GM12873 (cell line): ENCODE measurements around the gene DCHS1.

Experiments
- TF ChIP-seq, protein P1 (sequence below): IDR thresholded peaks from 2 replicates; pipeline ENCODE4 v1.5.1; 2012; ENCODE audit warnings: low read depth, mild to moderate bottlenecking, moderate library complexity, low read length, control low read depth; ENCODE audit not compliant: insufficient read depth; ENCODE audit errors: missing control alignments

Gene DCHS1

DNA sequence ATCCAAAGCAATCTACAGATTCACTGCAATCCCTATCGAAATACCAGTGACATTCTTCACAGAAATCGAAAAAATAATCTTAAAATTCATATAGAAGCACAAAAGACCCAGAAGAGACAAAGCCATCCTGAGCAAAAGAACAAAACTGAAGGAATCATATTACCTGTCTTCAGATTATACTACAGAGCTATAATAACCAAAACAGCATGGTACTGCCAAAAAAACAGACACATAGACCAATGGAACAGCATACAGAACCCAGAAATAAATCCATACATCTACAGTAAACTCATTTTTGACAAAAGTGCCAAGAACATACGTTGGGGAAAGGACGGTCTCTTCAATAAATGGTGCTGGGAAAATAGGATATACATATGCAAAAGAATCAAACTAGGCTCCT, 71.1 kb downstream of the DCHS1 start:
- TF ChIP-seq, protein P1, sequence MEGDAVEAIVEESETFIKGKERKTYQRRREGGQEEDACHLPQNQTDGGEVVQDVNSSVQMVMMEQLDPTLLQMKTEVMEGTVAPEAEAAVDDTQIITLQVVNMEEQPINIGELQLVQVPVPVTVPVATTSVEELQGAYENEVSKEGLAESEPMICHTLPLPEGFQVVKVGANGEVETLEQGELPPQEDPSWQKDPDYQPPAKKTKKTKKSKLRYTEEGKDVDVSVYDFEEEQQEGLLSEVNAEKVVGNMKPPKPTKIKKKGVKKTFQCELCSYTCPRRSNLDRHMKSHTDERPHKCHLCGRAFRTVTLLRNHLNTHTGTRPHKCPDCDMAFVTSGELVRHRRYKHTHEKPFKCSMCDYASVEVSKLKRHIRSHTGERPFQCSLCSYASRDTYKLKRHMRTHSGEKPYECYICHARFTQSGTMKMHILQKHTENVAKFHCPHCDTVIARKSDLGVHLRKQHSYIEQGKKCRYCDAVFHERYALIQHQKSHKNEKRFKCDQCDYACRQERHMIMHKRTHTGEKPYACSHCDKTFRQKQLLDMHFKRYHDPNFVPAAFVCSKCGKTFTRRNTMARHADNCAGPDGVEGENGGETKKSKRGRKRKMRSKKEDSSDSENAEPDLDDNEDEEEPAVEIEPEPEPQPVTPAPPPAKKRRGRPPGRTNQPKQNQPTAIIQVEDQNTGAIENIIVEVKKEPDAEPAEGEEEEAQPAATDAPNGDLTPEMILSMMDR, result no peak

DNA sequence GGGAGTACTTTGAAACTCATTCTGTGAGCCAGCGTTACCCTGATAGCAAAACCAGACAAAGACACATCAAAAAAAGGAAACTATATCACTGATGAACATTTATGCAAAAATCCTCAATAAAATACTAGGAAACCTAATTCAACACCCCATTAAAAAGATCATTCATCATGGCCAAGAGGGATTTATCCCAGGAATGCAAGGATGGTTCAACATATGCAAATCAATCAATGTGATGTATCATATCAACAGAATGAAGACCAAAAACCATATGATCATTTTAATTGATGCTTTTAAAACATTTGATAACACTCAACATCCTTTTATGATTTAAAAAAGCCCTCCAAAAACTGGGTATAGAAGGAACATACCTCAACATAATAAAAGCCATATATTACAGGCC, 72.0 kb downstream of the DCHS1 start:
- TF ChIP-seq, protein P1, result no peak

DNA sequence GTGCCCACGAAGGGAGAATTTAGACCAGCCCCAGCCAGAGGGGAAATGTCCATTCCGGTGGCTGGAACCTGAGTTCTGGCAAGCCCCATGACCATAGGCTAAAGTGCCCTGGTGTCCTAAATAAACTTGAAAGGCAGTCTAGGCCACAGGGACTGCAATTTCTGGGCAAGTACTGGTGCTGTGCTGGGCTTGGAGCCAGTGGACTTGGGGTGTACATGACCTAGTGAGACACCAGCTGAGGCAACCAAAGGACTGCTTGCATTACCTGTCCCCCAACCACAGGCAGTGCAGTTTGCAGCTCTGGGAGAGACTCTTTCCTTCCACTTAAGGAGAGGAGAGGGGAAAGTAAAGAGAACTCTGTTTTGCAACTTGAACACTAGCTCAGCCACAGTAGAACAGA, 75.9 kb downstream of the DCHS1 start:
- TF ChIP-seq, protein P1, result no peak

DNA sequence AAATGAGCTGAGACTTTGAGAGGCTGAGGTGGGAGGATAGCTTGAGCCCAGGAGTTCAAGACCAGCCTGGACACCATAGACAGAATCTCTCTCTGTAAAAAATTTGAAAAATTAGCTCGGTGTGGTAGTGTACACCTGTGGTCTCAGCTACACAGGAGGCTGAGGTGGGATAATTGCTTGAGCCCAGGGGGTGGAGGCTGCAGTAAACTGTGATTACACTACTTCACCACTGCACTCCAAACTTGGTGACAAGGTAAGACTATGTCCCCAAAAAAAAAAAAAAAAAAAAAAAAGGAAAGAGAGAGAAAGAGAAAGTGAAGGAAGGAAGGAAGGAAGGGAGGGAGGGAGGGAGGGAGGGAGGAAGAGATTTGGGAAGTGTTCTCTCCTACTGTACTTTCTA, 77.5 kb downstream of the DCHS1 start:
- TF ChIP-seq, protein P1, result no peak

DNA sequence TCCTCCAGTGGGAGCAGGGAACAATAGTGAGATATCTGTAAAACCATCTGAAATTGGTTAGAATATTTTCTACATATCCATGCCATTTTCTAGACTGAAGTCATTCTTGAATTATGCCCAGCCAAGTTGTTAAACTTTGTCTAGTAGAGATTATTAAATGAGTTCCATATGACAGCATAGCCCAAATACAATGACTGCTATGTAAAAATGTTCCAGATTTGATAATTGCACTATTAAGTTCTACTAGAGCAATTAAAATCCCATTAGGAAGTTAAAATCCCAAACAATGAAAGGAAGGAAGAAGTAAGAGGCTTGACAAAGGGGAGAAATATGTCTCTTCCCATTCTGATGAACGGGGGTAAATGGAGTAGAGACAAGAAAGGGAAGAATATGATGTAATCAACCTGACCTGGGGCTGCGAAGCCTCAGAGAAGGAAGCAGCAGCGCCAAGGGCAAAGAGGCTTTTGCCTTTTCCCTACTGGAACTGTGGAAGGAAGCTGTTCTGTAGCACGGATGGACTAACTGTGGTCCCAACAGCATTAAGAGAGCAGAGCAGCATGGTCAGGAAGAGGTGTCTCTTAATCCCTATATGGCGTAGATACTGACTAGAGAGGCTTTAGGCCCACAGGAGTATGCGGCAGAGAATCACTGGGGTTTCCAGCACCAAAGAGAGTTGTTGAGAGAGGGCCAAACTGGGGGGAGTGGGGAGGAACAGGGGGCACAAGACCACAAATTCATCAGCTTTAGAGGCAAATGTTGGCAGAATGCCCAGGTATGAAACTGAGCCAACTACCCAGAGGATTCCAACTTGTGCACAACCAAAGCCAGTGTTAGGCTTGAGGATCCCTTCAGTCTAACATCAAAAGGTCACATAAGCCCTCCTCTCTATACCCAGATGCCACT, 78.9 kb downstream of the DCHS1 start:
- TF ChIP-seq, protein P1, result no peak

DNA sequence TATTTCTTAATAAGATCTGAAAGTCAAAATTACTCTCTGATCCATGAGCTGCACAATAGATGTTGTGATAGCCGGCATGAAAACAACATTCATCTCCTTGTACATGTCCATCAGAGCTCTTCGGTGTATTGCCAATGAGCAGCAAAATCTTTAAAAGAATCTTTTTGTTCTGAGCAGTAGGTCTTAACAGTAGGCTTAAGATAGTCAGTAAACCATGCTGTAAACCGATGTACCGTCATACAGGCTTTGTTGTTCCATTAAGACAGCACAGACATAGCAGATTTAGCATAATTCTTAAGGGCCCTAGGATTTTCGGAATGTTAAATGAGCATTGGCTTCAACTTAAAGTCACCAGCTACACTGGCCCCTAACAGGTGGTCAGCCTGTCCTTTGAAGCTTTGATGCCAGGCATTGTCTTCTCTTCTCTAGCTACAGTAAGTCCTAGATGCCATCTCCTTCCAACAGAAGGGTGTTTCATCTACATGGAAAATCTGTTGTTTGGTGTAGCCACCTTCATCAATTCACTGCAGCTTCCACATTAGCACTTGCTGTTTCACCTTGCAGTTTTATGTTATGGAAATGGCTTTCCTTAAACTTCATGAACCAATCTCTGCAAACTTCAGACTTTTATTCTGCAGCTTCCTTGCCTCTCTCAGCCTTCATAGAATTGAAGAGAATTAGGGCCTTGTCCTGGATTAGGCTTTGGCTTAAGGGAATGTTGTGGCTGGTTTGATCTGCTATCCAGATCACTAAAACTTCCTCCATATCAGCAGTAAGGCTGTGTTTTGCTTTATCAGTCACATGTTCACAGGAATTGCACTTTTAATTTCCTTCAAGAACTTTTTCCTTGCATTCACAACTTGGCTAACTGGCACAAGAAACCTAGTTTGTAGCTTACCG, 80.5 kb downstream of the DCHS1 start:
- TF ChIP-seq, protein P1, result no peak

DNA sequence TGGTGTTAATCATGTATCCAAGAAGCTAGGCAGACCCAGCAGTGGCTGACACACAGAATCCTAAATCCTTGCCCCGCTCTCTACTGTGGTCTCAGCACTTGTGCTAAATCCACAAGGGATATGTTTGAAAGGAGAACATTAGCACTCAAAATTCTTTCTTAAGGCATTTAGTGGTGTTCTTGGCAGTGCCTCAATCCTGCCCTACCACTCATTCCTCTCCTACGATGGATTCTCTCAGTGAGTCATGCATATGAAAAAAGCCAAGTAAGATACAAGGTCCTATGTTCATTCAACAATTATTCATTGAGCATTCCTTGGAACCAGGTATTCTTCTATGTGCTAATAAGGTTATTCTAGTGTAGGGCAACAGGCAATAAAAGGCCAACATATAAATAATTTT, 83.4 kb downstream of the DCHS1 start:
- TF ChIP-seq, protein P1, result no peak
